ENCODE data around the gene PRAC2.

Gene PRAC2

DNA sequence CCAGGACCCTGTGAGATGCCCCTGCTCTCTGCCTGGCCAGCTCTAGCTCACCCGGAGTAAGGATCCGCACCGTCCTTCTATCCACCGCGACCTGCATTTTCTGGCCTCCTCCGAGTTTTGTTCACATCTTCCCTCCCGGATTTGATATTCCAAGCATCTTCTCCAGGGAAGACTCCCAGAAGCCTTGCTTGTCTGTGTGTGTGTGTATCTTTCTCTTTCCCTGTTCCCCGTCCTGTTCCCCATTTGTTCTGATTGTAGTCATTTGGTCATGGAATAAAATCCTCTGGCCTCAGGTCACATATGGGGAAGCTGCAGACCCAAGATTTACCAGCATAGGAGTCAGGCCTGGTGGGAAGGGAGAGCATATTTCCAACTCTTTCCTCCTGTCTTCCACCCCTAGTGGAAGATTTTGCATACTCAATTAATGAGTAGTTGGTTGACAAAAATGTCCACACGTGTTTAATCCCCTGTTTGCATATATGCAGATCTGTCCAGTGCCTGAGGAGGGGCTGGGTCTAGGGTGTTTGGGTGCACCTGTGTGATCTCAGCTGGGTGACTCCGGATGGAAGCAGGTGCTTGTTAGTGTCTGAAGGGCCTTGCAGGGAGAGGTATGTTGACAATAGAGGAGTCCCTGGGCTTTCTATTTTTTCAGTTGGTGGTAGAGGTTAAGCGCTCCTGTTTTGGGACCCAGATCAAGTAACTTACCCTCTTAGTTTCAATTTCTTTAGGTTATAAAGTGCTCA is 2.5 kb upstream of the PRAC2 start:
- no peak for DNase-seq (ENCODE audit: low read depth)

DNA sequence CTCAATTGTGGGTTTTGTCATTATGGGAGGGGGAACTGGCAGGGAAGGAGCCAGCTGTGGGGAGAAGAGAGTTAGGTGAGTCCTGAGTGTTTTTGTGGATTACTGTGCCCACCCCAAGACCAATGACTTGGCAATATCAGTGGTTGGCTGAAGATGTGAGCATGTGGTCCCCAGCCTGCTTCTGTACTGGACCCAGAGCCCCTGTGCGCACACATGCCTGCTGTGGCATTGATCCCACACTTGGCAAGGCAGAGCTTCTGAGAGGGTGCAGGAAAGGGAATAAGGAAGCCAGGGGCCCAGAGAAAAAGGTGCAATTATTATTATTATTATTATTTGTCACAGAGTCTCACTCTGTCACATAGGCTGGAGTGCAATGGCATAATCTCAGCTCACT is 2.0 kb upstream of the PRAC2 start:
- no peak for DNase-seq (ENCODE audit: low read depth)

DNA sequence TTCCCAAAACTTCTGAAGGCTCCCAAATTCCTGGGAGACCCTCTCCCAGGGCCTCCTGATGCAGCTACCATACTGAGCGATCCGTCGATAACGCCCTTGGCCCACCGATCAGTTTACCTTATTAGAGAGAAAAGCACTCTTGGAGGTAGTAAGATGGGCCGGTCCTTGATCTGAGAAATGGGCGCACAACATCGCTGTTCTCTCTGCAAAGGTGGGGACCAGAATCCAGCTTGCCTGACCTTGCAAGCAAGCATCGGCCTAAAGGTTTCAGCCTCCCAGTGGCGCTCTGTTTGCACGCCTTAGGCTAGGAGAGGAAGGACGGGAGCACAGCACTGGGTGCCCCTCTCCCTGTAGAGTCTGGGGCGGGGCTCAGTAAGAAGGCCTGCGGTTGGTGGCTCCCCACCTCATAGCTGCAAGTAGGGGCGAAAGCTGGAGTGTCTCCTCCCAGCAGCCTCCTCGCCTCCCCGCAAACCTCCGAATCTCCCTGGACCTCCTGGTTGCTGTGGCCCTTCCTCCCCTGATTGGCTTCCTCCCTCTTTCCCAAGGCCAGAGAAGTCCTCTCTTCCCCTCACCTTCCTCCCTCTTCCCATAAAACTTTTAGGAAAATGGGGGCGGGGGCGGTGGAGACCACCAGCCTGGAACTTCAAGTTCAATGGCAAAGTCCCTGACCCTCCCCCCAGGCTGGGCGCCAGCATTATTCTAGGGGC is 631 bp upstream of the PRAC2 start, which contains the start of gene PRAC1:
Gene PRAC1, minus strand, starts transcription at position 318 of the 707 bp plus-strand sequence. Its CDS starts 126 bp downstream, at position 192.
- DNase-seq (ENCODE audit: low read depth): no peak

DNA sequence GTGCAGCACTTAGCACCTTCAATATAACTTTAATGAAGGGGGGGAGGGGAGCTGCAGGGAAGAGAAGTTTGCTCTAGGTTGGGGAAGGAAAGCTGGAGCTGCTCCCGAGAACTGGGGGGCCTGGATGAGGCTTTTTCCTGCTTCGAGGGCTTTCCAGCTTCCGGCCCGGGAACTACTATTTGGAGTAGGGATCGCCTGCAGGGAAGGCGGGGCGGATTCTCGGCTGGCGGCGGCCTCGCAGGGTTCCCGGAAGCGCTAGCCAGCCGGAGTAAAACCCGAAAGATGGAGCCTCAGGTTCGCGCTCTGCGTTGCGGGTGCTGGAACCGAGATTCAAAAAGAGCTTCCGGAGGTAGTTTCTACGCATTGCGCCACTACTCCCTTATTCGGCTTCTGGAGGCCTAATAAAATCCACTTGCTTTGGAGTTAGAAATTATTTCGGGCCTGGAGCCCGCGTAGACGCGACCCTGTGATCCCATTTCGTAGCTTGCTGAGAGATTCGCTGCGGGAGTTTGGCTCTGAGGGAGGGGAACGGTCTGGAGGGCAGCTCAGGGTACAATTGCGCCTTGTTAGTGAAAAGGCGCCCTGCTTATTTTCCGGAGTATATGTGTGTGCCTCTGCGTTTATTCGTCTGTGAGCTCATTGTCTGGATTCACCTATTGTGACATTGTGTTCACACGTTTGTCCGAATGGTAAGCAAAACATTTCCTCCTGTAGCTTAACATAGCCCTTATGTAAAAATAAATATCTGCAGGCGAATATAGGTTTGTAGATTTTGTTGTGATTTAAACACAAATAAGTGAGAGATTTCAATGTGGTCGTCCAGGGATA is 652 bp downstream of the PRAC2 start:
- DNase-seq (ENCODE audit: low read depth): no peak

DNA sequence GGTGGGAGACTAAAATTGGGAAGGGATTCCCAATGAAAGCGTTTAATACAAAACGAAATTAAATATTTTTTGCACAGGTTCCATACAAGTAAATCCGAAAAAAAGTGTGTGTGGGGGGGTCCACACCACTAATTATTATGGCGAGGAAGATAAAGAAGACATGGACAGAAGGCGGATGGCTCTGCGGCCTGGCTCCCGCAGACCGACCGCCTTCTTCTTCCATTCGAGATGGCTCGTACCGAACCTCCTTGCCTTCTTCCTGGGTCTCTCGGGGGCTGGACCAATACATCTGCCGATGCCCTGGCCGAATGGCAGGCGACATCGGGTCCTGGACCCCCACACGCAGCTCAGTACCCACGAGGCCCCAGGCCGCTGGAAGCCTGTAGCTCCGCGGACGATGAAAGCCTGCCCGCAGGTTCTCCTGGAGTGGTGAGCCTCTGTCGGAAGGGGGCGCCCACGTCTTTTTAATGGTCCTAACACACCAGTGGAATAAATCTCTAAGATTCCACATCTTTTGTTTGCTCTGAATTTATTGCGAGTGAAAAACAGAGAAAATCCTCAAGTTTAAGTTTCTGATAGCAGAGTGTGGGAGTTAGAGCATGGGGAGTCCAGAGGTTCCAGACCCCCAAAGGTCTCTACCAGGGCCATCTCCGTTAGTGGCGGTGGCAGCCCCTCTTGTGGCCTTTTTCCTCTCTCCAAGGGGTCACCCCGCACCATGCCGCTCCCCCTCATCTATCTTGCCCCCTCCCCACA is 1.4 kb downstream of the PRAC2 start:
- DNase-seq (ENCODE audit: low read depth): peak; percentile 52

- no peak for DNase-seq (ENCODE audit: low read depth)
Measured at GRCh38 chr17:48725004-48725287, 2.0 kb downstream of the PRAC2 start.

DNA sequence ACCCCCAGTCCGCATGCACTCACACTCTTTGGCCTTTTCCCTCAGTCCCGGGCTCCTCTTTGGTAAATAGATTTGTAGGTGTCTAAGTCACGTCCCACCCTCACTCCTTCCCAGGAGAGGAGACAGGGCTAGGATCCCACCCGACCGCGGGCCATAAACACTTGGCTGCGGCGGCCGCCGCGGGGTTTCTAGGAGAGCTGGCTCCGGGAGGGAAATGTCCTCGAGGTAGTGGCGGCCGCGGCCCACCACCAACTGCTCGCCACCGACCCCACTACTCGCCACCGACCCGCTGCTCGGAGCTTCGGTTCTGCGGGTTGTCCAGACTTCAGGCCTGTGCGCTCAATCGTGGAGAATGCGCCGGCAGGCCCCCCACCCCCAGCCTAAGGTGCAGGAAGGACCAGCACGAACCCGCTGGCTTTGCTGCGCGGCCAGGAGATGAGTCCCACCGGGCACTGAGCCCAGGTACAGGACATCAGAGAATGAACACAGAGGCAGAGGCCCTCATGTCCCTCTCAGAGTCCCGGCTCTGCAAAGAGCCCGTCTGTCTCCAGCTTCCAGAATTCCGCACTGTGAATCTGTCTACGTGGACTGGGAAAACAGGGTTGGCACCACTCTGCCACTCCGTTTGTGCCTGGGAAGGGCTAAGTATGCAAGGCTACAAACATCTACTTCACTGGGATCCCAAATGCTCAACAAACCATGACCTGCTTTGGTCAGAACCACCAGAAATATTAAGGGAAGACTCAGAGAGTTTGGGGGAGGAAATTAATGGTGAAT is 2.5 kb downstream of the PRAC2 start:
- DNase-seq (ENCODE audit: low read depth): no peak

DNA sequence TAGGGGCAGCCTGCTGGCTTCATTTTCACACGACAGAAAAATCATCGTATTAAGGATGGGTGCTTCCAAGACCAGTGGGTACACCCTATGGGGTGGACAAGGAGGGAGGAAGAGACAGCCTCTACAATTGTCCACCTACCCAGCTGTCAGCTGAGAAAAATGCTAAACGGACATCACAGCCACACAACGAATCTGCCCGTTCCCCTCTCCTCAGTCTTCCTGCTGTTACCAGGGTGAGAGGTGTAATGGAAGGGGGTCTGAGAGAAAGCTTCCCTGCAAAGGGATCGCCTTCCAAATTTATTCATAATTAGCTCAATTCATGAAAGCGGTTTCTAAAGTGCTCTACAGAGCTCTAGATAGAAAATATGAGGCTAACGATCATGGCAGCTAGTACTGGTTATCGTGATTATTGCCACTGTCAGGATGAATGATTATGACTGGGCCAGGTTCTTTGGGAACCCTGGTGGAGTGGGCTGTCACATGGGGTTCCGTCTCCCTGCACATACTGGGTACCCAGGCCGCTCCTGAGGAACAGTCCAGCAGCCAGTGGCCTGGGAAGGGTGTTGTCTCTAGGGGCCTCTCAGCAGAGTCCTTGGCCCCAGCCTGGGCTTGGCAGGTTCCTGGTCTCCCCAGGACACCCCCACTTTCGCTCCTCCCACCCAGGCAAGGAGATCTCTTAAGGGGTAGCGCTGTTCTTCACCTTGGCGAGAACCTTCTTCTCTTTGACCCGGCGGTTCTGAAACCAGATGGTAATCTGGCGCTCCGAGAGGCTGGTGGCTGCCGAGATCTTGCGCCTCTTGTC is 3.3 kb downstream of the PRAC2 start:
- DNase-seq (ENCODE audit: low read depth): no peak

DNA sequence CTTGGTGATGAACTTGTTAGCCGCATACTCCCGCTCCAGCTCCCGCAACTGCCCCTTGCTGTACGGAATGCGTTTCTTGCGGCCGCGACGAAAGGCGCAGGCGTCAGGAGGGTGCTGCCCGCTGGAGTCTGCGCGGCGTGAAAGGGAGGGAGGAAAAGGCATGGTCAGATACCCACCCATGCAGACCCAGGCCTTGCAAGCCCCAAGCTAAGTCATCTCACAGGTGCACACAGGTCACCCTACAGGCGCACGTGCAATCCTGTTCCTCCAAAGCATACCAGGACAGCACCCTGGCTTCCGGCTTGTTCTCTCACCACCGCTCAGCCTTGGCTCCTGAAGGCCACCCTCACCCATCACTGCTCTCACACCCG is 3.9 kb downstream of the PRAC2 start:
- DNase-seq (ENCODE audit: low read depth): no peak

- no peak for DNase-seq (ENCODE audit: low read depth)
Measured at GRCh38 chr17:48727415-48728175, 4.6 kb downstream of the PRAC2 start.

DNA sequence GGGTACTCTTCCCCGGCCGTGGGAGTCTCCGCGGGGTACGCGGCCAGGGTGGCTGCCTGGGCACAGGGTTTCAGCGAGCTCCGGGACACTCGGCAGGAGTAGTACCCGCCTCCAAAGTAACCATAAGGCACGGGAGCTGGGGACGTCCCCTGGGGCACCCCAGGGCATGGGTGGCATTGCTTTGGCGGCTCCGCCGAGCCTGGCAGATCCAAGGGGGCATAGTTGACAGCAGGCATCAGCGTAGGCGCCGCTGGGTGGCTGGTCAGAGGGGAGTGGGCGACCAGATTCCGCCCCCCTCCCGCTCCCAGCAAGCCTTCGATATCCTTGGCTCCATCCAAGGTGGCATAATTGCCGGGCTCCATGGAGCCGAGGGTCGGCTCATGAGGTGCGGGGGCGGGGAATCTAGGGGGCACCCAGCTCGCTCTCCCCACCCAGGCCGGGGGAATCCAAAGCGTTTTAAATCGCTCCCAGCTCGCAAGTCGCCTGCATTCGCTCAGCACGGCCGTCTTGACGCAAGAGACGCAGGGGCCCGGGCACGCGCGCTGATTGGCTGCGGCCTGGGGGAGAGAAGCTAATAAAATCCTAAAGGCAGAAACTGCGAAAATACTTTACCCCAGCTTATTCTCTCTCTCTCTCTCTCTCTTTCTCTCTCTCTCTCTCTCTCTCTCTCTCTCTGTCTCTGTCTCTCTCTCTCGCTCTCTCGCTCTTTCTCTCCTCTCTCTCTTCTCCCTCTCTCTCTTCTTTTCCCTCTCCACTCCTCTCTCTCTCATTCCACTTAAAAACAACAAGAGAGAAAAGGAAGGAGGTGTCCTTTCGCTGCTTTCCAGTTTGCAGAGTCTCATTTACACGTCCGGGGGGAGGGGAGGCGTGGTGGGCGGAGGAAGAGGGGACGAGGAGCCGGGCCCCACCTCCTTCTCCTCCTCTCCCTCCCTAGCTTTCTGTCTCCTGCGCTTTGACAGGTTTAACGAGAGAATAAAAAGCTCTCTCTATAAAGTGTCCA is 5.5 kb downstream of the PRAC2 start, which contains the start of gene HOXB13:
Gene HOXB13, minus strand, starts transcription at position 519 of the 1,000 bp plus-strand sequence. Its CDS starts 157 bp downstream, at position 362.
- peak; percentile 5 for DNase-seq (ENCODE audit: low read depth)

DNA sequence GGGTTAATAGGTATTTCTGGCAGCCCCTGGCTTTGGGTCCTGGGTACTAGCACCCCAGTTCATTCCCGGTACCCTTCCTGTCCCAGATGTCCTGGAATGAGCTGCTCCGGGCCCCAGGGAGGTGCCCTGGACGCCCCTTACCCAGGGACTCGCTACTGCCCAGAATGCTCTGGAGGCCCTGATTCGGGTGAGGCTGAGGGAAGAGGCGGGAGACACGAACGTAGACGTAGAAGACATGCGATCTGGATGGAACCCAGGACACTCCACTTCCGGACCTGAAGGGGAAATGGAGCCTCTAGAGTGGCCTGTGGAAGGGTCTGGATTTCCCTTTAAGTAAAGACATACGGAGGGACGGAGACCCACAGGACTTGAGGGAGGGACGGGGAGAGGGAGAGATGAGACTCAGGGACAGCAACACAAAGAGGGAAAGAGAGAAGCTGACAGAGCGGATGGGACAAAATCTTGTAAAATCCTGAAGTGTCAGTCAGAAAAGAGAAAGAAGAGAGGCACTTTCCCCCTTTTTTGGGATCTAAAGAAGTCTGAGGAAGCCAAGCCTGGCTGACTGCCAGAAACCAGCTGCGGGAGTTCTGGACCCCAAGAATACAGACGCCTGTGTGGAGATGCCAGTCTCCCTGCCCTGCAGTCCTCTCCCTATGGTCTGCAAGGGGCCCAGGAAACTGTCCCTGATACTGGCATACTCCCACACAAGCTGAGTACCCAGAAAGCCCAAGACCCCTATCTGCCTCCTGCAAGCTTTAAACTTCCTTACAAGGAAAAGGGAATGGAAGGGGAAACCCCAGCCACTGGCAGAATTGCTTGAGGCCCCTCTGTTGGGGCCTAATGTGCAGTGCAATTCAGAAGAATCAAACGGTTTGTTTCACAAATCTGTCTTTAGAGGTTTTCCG is 6.6 kb downstream of the PRAC2 start:
- DNase-seq (ENCODE audit: low read depth): no peak

DNA sequence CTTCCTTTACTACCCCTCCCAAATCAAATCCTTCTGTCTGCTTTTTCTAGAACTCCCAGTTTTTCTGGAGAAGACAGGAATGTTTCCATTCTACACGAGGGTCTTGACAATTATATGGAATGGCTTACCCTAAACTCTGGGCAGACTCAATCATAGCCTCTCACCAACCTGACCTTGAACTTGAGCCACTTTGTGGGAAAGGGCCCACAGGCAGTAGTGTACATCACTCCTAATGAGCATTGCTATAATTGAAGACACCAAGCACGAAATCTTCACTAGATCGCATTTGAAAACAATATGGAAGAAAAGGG is 7.2 kb downstream of the PRAC2 start:
- no peak for DNase-seq (ENCODE audit: low read depth)

GRCh38 chr17:48731355-48731754 is 8.4 kb downstream of the PRAC2 start:
- no peak for DNase-seq (ENCODE audit: low read depth)

GRCh38 chr17:48732688-48733629 is 10.0 kb downstream of the PRAC2 start:
- no peak for DNase-seq (ENCODE audit: low read depth)

GRCh38 chr17:48733632-48734328 is 10.8 kb downstream of the PRAC2 start:
- no peak for DNase-seq (ENCODE audit: low read depth)

Measured in fibroblast of gingiva (primary cell).